T-helper 2 cell treated with Interferon-gamma antibody and Interleukin-4, amounts not matched to agents 100 ng/mL and 5 ng/mL, for 36 hours (primary cell): ENCODE measurements around the gene ZFYVE1. TPM values are rescaled to one million over a fixed set of nuclear protein-coding genes. Genes with fewer than 3 reads are reported as not detected.
"Not testable (repeated sequence)": the region's sequence is repeated elsewhere in the genome, so short reads cannot be mapped to it uniquely, and the experiment has no call there.

Experiments
- intact Hi-C: fragments of 100-400 bp; cut with micrococcal nuclease; formaldehyde crosslinking; loops from one replicate; pipeline ENCODE4 v1.15.1; 2023
- total RNA-seq: library from RNA; stranded (reverse); gene quantifications from 2 replicates; pipeline ENCODE4 v1.2.3, GENCODE V29; 2022

The ZFYVE1 gene
- total RNA-seq, 1 donor from 2014 or later: 13.0 TPM

DNA sequence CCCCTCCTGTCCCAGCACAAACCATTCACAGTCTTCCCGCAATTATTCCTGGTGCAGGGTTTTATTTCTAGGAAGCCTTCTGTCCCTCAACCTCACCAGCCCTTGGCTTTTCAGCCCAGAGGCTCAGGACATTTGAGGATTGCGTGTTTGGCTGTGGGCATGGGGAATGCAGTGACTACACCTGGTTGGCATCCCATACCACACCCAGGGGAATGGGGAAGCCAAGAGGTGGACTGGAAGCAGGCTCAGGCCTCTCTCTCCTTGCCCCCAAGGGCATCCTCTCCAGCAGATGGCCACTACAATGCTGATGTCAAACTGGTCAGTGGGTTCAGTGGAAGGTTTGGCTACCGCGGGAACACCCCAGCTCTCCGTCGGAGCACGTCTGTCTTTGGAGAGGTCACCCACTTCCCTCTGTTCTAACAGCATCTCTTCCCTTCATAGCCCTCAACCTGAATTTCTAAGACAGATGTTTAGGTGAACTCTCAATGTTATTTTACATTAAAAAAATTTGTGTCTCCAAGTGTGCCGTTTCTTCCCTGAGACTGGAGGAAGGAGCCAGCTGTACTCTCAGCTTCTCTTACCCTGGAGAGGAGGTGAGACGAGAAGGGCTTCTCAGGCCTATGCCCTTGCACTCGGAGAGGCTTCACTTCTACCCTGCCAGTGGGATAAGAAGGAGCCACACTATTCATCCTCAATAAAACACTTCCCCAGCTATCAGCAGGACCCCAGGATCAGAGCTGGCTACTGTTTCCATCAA lies 65.1 kb downstream of the ZFYVE1 start:
- intact Hi-C loops: no loop called here

DNA sequence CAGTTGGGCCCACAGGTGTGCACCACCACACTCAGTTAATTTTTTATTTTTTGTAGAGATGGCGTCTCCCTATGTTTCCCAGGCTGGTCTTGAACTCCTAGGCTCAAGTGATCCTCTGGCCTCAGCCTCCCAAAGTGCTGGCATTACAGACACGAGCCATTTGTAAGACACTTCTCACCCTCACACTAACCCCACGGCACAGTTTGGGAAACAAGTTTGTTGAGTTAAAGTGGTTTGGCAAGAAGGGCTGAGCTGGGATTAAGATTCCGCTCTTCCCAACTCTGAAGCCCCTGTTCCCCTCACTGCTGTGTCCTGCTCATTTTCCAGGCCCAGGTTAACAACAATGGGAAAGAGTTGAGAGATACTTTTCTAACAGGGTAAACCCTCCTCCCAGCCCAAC lies 65.9 kb downstream of the ZFYVE1 start:
- intact Hi-C loops: not testable (repeated sequence)

GRCh38 chr14:72958548-72958947 lies 68.4 kb downstream of the ZFYVE1 start:
- intact Hi-C loops: no loop called here

- intact Hi-C loops: no loop called here
Observed at GRCh38 chr14:72957213-72957612, 69.7 kb downstream of the ZFYVE1 start.

GRCh38 chr14:72956741-72957140 lies 70.2 kb downstream of the ZFYVE1 start:
- intact Hi-C loops: not testable (repeated sequence)

DNA sequence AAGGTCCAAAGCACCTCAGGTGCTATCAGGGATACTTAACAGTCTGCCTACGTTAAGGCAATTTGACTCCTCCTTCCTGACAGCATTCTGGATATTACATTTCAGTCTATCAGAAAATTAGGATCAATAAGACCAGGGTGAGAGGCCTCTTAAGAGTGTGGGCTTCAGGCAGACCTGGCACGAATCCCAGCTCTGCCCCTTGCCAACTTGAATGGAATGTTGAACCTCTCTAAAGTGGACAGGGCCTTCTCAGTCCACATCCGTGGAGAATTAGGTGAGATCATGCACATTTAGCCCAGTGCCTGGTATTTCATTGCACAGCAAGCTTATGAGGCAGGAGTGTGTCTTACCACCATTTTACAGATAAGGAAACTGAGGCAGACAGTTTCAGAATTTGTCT lies 74.7 kb downstream of the ZFYVE1 start:
- intact Hi-C loops: no loop called here

DNA sequence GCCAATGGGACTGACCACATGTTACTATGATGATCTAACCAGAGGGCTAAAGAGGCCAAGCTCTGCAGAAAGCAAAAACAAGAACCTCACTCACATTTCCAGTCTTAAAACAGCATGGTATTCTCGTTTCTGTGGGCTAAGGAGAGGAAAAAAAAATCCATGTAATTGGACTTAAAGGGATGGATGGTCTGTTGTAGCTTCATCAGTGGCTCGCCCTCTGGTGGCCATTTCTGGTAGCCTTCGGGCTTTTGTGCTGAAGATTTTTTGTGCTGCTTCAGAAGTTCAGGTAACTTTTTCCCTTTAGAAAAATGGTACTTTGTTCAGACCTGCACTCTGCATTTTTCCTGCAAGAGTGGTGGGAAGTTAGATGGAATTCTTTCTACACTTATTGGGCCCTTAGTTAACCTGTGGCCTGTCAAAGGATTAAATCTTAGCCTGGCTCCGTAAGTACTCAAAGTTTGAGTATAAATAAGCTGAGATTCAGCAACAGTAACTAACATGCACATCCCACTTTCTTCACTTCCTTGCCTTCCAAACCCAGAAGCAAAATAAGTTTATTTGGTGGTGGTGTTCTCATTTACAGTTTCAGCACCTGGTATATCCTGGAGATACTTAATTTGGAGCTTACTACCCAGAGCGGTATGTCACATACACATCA lies 78.3 kb downstream of the ZFYVE1 start:
- intact Hi-C loops: loop anchor here (1.0 to 2.0 kb wide), 2 partner anchors 44 to 431 kb away; no protein-coding TSS in a partner anchor

DNA sequence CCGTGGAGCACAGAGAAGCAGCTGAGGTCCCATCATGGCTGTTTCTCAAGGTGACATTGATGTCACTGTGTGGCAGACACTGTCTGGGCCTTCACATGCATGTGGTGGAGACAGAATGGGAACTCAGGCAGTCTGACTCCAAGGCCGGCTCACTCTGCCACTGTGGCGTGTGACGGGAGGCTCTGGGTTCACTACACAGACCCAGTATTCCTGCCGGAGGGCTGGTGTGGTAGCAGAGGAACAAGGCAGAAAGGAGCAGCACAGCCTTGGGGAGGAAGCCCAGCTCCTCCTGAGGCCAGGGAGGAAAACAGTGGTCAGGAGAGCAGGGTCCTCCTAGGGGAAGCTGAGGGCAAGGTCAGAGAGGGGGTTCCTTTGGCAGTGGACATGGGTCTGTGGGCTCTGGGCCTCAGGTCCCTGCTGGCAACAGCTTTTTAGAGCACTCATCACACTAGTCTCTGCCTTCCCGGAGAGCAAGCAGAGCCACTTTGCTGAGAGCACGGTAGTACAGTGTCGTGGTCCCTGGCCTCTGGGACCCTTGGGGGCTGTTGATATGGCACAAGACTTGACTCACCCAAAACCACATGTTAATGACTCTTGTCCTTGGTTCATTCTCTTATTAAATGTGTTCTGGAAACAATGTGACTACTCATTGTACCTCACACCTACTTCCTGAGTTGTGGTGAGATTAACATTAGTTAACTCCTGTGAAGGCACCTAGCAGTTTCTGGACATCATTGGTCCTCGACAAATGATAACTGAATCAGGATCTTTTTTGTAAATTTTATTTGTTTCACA lies 79.3 kb downstream of the ZFYVE1 start:
- intact Hi-C loops: loop anchor here (1.0 to 2.0 kb wide), 2 partner anchors 43 to 430 kb away; no protein-coding TSS in a partner anchor

GRCh38 chr14:72946491-72946890 lies 80.4 kb downstream of the ZFYVE1 start:
- intact Hi-C loops: no loop called here

DNA sequence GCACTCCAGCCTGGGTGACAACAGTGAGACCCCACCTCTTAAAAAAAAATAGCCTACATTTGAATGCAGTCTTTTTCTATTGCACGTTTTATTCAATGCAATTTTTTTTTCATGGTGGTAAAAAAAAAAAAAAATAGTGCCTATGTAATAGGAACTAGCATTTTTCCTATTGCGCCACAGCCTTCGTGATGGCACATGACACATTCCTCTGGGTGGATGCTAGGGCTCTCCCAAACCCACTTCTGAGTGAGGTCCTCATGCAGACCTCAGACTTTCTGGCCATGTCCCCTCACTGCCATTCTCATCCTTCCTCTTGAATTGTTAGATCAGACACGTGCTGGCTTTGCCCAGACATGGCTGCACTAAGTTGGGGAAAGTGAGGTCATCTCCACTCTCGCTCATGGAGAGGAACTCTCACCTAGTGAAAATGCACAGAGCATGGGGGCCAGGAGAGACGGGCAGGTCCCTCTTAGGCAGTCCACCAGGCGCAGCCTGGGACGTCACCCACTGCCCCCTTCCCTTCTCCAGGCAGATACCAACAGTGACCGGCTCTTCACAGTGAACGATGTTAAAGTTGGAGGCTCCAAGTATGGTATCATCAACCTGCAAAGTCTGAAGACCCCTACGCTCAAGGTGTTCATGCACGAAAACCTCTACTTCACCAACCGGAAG lies 81.4 kb downstream of the ZFYVE1 start:
- intact Hi-C loops: no loop called here

DNA sequence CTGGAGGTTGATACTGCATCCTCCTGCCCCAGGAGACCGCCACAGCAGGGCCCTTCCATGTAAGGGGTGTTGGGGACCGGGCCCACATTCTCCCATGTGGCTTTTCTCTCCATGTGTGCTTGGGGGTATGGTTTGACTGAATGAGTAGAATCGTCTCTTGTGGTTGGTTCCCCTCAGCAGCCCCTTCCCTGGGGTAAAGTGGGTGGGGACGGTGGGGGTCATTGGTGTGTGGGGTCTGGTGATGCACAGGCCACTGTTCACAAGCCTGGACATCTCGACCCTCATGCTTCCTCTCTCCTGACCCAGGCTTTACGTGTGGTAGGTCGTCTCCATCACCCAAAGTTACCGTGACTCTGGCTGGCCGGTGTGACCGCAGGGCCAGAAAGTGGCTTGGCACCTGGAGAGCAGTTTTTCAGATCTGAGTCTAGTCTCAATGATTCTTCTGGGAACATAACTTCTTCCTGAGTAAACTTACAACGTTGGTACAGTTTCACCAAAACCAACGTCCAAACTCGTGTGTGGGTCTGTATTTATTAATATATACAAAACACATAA lies 83.0 kb downstream of the ZFYVE1 start:
- intact Hi-C loops: no loop called here

- intact Hi-C loops: no loop called here
Observed at GRCh38 chr14:72942934-72943333, 84.0 kb downstream of the ZFYVE1 start.

- intact Hi-C loops: no loop called here
Observed at GRCh38 chr14:72941286-72941985, 85.5 kb downstream of the ZFYVE1 start.

GRCh38 chr14:72939630-72940029 lies 87.3 kb downstream of the ZFYVE1 start:
- intact Hi-C loops: no loop called here

- intact Hi-C loops: no loop called here
Observed at GRCh38 chr14:72932893-72933292, 94.0 kb downstream of the ZFYVE1 start.

- intact Hi-C loops: loop anchor here (5.0 kb wide), 1 partner anchor 128 kb away; the partner anchor contains the start of gene RBM25
Observed at GRCh38 chr14:72929316-72930080, 97.4 kb downstream of the ZFYVE1 start.

- intact Hi-C loops: loop anchor here (5.0 kb wide), 1 partner anchor 128 kb away; the partner anchor contains the start of gene RBM25
Observed at GRCh38 chr14:72928872-72929271, 98.0 kb downstream of the ZFYVE1 start.

- intact Hi-C loops: loop anchor here (1.0 to 5.0 kb wide), 4 partner anchors 32 to 450 kb away; partner anchors contain the start of genes DPF3, RBM25 and ZFYVE1
Observed at GRCh38 chr14:72926292-72927028, 100.4 kb downstream of the ZFYVE1 start, which contains the start of gene DCAF4. TSS of gene DCAF4 (plus strand) at chr14:72926464. CDS start at chr14:72937979, 11,515 bp downstream.
